Panc1 (cell line): ENCODE results near the gene GNPTG. TPM values are rescaled to one million over a fixed set of nuclear protein-coding genes. Genes with fewer than 3 reads are reported as not detected.

Experiments
- ATAC-seq: fragments of 200-7000 bp; cut with Tn5 transposase; 2 replicates; pipeline ENCODE4 v1.9.1; 2020; ENCODE audit warnings: mild to moderate bottlenecking, moderate library complexity
- BruUV-seq: library from RNA; stranded (reverse); fragments of 400-500 nt; replicated peaks from 2 replicates; lab custom pipeline; 2021; lab: Mats Ljungman, UMichigan
- CTCF ChIA-PET: fragments of 300-600 bp; sonication (Branson Sonifier 250); formaldehyde crosslinking; loops from one replicate; lab custom pipeline; 2022; ENCODE audit warnings: antibody characterized with exemption; lab: Charles Lee
- POLR2A ChIA-PET: fragments of 300-600 bp; sonication (Branson Sonifier 250); formaldehyde crosslinking; loops from one replicate; lab custom pipeline; 2022; ENCODE audit warnings: antibody characterized with exemption; lab: Charles Lee
- DNase-seq: peaks from one replicate; pipeline ENCODE4 v3.0.0-alpha.2; 2010; ENCODE audit warnings: low read depth, low spot score
- H3K27ac ChIP-seq: 2 replicates; pipeline ENCODE4 v1.5.1; 2011; ENCODE audit warnings: mild to moderate bottlenecking, low read length, inconsistent platforms
- H3K27me3 ChIP-seq: fragments of 200-500 bp; sonication (Bioruptor generic); 2 replicates; pipeline ENCODE4 v1.6.0; 2014; ENCODE audit warnings: low read length, inconsistent platforms; ENCODE audit not compliant: control insufficient read depth, insufficient read depth
- H3K36me3 ChIP-seq: fragments of 200-500 bp; sonication (Bioruptor generic); 2 replicates; pipeline ENCODE4 v1.5.1; 2014; ENCODE audit warnings: inconsistent platforms, mild to moderate bottlenecking, low read length, moderate library complexity; ENCODE audit not compliant: control insufficient read depth, insufficient read depth
- H3K4me1 ChIP-seq: 2 replicates; pipeline ENCODE4 v1.5.1; 2011; ENCODE audit warnings: inconsistent platforms, mild to moderate bottlenecking, low read length, moderate library complexity; ENCODE audit not compliant: control insufficient read depth, insufficient read depth
- H3K4me3 ChIP-seq, 2 experiments: 2 replicates each; pipeline ENCODE4 v1.5.1; 2011 to 2012; ENCODE audit warnings: low read depth in 2 of 2, low read length in 2 of 2, mild to moderate bottlenecking in 2 of 2, inconsistent platforms in 1 of 2, moderate library complexity in 1 of 2
- H3K9me3 ChIP-seq: fragments of 200-500 bp; sonication (Bioruptor generic); 2 replicates; pipeline ENCODE4 v1.5.1; 2014; ENCODE audit warnings: low read depth, mild to moderate bottlenecking, inconsistent platforms, low read length, moderate library complexity; ENCODE audit not compliant: control insufficient read depth, insufficient read depth
- POLR2AphosphoS5 ChIP-seq: IDR thresholded peaks from 2 replicates; pipeline ENCODE4 v1.6.1; 2012; ENCODE audit warnings: mild to moderate bottlenecking, low read depth, low read length, moderate library complexity
- SIN3A ChIP-seq: IDR thresholded peaks from 2 replicates; pipeline ENCODE4 v1.6.1; 2012; ENCODE audit warnings: low read depth, mild to moderate bottlenecking, low read length, moderate library complexity, borderline replicate concordance; ENCODE audit not compliant: insufficient read depth
- TCF7L2 ChIP-seq: IDR thresholded peaks from 2 replicates; pipeline ENCODE4 v1.6.1; 2011; ENCODE audit warnings: mild to moderate bottlenecking, low read depth, low read length, inconsistent platforms
- in situ Hi-C: cut with HindIII; loops from 2 replicates; pipeline ENCODE4 v1.10.0; 2016; ENCODE audit warnings: low sequenced_read_pairs, low pct_unique_long_range_greater_than_20kb
- intact Hi-C: fragments of 100-400 bp; cut with micrococcal nuclease; formaldehyde crosslinking; loops from one replicate; pipeline ENCODE4 v1.10.0; 2022; ENCODE audit not compliant: unreplicated experiment
- total RNA-seq: library from RNA; stranded (reverse); gene quantifications from one replicate; pipeline ENCODE4 v1.2.1, GENCODE V29; 2021; ENCODE audit not compliant: unreplicated experiment
- TF ChIP-seq, protein P1 (sequence below): fragments of 450-650 bp; IDR thresholded peaks from 2 replicates; pipeline ENCODE4 v1.5.1; 2017; ENCODE audit warnings: mild to moderate bottlenecking
- TF ChIP-seq, protein P2 (sequence below), 2 experiments: IDR thresholded peaks; 2 replicates each; pipeline ENCODE4 v1.6.1; 2011 to 2012; ENCODE audit warnings: low read depth in 2 of 2, control low read depth in 1 of 2, low read length in 1 of 2, mild to moderate bottlenecking in 1 of 2, moderate library complexity in 1 of 2; ENCODE audit not compliant: insufficient read depth in 1 of 2

Gene GNPTG
- total RNA-seq, 1 experiment from 2014 or later: 62.5 TPM

DNA sequence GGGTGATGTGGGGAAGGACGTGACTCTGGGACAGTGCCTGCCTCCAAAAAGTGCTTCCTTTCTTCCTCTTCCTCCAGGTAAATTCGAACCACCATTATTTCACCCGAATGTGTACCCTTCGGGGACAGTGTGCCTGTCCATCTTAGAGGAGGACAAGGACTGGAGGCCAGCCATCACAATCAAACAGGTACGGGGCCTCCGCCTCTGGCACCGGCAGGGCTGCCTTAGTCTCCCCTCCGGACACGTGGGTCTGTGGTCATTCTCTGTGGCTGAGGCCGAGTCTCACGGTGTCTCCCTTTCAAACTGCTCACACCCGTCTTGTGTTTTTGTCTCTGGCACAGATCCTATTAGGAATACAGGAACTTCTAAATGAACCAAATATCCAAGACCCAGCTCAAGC, 31.6 kb upstream of the GNPTG start:
- no peak for ATAC-seq
- ChIA-PET CTCF (no interaction called here), POLR2A (no interaction called here)
- Histone ChIP-seq H3K27ac (no peak overlapping the region), H3K4me1 (no peaks in the 10 kb centered on the region), H3K4me3 (no peak overlapping the region), H3K36me3 (peaks cover 17% of the 10 kb centered on the region), H3K27me3 (no peaks in the 10 kb centered on the region), H3K9me3 (no peaks in the 10 kb centered on the region)
- TF ChIP-seq, protein P1, sequence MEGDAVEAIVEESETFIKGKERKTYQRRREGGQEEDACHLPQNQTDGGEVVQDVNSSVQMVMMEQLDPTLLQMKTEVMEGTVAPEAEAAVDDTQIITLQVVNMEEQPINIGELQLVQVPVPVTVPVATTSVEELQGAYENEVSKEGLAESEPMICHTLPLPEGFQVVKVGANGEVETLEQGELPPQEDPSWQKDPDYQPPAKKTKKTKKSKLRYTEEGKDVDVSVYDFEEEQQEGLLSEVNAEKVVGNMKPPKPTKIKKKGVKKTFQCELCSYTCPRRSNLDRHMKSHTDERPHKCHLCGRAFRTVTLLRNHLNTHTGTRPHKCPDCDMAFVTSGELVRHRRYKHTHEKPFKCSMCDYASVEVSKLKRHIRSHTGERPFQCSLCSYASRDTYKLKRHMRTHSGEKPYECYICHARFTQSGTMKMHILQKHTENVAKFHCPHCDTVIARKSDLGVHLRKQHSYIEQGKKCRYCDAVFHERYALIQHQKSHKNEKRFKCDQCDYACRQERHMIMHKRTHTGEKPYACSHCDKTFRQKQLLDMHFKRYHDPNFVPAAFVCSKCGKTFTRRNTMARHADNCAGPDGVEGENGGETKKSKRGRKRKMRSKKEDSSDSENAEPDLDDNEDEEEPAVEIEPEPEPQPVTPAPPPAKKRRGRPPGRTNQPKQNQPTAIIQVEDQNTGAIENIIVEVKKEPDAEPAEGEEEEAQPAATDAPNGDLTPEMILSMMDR: no peak
- TF ChIP-seq TCF7L2 (no peak), POLR2AphosphoS5 (no peak), SIN3A (no peak)
- TF ChIP-seq, protein P2, sequence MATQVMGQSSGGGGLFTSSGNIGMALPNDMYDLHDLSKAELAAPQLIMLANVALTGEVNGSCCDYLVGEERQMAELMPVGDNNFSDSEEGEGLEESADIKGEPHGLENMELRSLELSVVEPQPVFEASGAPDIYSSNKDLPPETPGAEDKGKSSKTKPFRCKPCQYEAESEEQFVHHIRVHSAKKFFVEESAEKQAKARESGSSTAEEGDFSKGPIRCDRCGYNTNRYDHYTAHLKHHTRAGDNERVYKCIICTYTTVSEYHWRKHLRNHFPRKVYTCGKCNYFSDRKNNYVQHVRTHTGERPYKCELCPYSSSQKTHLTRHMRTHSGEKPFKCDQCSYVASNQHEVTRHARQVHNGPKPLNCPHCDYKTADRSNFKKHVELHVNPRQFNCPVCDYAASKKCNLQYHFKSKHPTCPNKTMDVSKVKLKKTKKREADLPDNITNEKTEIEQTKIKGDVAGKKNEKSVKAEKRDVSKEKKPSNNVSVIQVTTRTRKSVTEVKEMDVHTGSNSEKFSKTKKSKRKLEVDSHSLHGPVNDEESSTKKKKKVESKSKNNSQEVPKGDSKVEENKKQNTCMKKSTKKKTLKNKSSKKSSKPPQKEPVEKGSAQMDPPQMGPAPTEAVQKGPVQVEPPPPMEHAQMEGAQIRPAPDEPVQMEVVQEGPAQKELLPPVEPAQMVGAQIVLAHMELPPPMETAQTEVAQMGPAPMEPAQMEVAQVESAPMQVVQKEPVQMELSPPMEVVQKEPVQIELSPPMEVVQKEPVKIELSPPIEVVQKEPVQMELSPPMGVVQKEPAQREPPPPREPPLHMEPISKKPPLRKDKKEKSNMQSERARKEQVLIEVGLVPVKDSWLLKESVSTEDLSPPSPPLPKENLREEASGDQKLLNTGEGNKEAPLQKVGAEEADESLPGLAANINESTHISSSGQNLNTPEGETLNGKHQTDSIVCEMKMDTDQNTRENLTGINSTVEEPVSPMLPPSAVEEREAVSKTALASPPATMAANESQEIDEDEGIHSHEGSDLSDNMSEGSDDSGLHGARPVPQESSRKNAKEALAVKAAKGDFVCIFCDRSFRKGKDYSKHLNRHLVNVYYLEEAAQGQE (IDR thresholded peaks at IDR 0.05; ENCODE audit: insufficient read depth in 1 of 2, low read depth in 2 of 2, low read length in 1 of 2): no peak
- in situ Hi-C loops: no loop called here
- intact Hi-C loops: no loop called here
- BruUV-seq: no TSS peak
- DNase-seq: no peak

DNA sequence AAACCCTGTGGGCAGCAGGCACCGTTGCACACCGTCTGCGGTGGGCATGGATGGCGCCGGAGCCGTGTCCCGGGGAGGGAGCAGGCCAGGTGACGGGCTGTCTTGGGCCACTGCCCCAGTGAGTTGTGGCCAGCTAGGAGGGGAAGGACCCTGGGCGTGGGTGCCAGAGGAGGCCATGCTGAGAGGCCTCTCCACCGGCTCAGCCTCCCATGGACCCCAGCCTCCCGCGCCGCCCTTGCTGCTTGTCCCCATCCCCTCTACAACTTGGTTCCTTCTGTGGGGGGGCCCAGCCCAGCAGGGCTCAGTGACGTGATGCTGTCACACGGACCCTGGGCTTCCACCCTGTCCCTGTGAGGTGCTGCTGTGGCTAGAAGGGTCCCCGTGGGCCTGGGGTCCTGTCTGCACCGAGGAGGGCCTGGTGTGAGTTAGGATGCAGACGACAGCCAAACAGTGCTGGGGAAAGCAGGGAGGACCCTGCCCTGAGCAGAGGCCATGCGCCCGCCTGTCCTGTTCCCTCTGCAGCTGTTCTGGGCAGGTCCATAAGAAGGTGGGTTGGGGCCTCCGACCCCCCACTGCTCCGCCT, 31.0 kb upstream of the GNPTG start:
- intact Hi-C loops: no loop called here
- H3K4me1 ChIP-seq: no peaks in the 10 kb centered on the region

More for the DNA sequence above, 31.0 kb upstream of the GNPTG start:
- H3K4me3 ChIP-seq: no peak overlapping the region
- ATAC-seq (no peak), DNase-seq (no peak)
- H3K36me3 ChIP-seq: peaks cover 15% of the 10 kb centered on the region
- in situ Hi-C loops: no loop called here
- CTCF ChIA-PET: interaction anchor here (0.6 kb wide), 1 partner anchor 41 kb away, joined by 9 read pairs; no protein-coding TSS in a partner anchor
- no peak overlapping the region for H3K27ac ChIP-seq
- no peaks in the 10 kb centered on the region for H3K27me3 ChIP-seq
- BruUV-seq: no TSS peak
- POLR2A ChIA-PET: no interaction called here
- no peaks in the 10 kb centered on the region for H3K9me3 ChIP-seq
- TF ChIP-seq POLR2AphosphoS5 (no peak), TCF7L2 (no peak), SIN3A (no peak)
- TF ChIP-seq, protein P1: no peak
- TF ChIP-seq, protein P2 (IDR thresholded peaks at IDR 0.05; ENCODE audit: insufficient read depth in 1 of 2, low read depth in 2 of 2, low read length in 1 of 2): no peak
